IPS DF 19.7 (cell line): ENCODE results near the gene SLC2A8.

Experiments
- DNase-seq: peaks from one replicate; pipeline ENCODE4 v3.0.0-alpha.2; 2013; ENCODE audit warnings: low read depth, low spot score

The SLC2A8 gene

GRCh38 chr9:127402401-127403090, 5.6 kb downstream of the SLC2A8 start:
- DNase-seq, result no peak

- no peak for DNase-seq
These were observed 6.7 kb downstream of the SLC2A8 start for GRCh38 chr9:127403507-127404192.

GRCh38 chr9:127404631-127405030, 7.7 kb downstream of the SLC2A8 start:
- DNase-seq, result no peak

- DNase-seq, result no peak
These were observed 8.6 kb downstream of the SLC2A8 start for GRCh38 chr9:127405344-127406125.

GRCh38 chr9:127406799-127407491, 10.0 kb downstream of the SLC2A8 start:
- DNase-seq, result no peak

- no peak for DNase-seq
These were observed 10.5 kb downstream of the SLC2A8 start for GRCh38 chr9:127407492-127407843.

- no peak for DNase-seq
These were observed 14.2 kb downstream of the SLC2A8 start for GRCh38 chr9:127411122-127411521.

- DNase-seq, result no peak
These were observed 18.2 kb downstream of the SLC2A8 start for GRCh38 chr9:127415141-127415540.

- no peak for DNase-seq
These were observed 18.7 kb downstream of the SLC2A8 start for GRCh38 chr9:127415657-127416056.

GRCh38 chr9:127417131-127418036, 20.4 kb downstream of the SLC2A8 start:
- no peak for DNase-seq

GRCh38 chr9:127418037-127418471, 21.1 kb downstream of the SLC2A8 start:
- DNase-seq, result peak; percentile 70

- DNase-seq, result no peak
These were observed 22.4 kb downstream of the SLC2A8 start for GRCh38 chr9:127419348-127419747.

- no peak for DNase-seq
These were observed 24.1 kb downstream of the SLC2A8 start for GRCh38 chr9:127421057-127421456.

GRCh38 chr9:127422133-127422782, 25.3 kb downstream of the SLC2A8 start:
- no peak for DNase-seq

GRCh38 chr9:127422787-127423186, 25.8 kb downstream of the SLC2A8 start:
- no peak for DNase-seq

GRCh38 chr9:127423476-127423933, 26.5 kb downstream of the SLC2A8 start:
- DNase-seq, result no peak

GRCh38 chr9:127423934-127424675, 27.1 kb downstream of the SLC2A8 start, which contains the start of gene ZNF79:
Gene ZNF79, plus strand, starts transcription at chr9:127424382. Its CDS starts 406 bp downstream, at chr9:127424788.
- DNase-seq, result peak; percentile 75

GRCh38 chr9:127424676-127424999, 27.7 kb downstream of the SLC2A8 start:
- DNase-seq, result no peak

- DNase-seq, result no peak
These were observed 29.8 kb downstream of the SLC2A8 start for GRCh38 chr9:127426756-127427155.

GRCh38 chr9:127428348-127428747, 31.4 kb downstream of the SLC2A8 start:
- DNase-seq, result no peak
